ENCODE data around the gene MAD1L1. TPM values are rescaled to one million over a fixed set of nuclear protein-coding genes. Genes with fewer than 3 reads are reported as not detected.

Gene MAD1L1
- total and polyA plus RNA-seq, 2 of the 8 experiments (the other 6 are each of a cell fraction or from before 2014, with no cell fraction given), result 40.4 to 44.6 TPM

DNA sequence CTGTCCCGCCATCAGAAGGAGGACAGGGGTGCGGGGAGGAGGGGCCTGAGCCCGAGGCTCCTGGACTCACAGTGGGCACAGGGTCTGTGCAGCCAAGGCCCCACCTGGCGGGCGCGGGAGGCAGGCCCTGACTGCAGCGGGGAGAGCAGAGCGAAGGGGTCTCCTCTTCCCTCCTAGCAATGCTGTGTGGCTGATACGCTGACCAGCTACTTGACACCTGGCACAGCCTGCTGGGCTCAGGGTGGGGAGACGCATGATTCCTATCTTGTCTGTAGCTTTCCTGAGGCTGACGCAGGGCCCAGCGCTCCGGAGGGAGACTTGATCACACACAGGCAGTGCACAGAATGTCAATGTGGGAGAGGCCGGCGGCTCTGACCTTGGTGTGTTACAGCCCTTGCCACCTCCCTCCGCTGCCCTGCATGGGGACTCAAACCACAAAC lies 387.8 kb downstream of the MAD1L1 start (continued):
- TF ChIP-seq GTF2F1 (IDR thresholded peaks at IDR 0.05; ENCODE audit: borderline replicate concordance, low read depth, low read length) (no peak), POU5F1 (IDR thresholded peaks at IDR 0.05; ENCODE audit: low read depth, low read length) (no peak)
- TF ChIP-seq, protein P1, sequence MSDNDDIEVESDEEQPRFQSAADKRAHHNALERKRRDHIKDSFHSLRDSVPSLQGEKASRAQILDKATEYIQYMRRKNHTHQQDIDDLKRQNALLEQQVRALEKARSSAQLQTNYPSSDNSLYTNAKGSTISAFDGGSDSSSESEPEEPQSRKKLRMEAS (IDR thresholded peaks at IDR 0.05), result no peak
